Activated CD4-positive, alpha-beta T cell treated with anti-CD3 and anti-CD28 coated beads, Interleukin-2, amount 10 ng/mL, durations not matched to agents 7 days and 5 days (primary cell): ENCODE data around the gene NEMP2. TPM values are rescaled to one million over a fixed set of nuclear protein-coding genes. Genes with fewer than 3 reads are reported as not detected.

Source experiments
- CTCF ChIA-PET: fragments of 350-600 bp; sonication (Branson Sonifier 250); formaldehyde crosslinking; loops from one replicate; lab custom pipeline; 2021; ENCODE audit warnings: antibody characterized with exemption; lab: Charles Lee
- POLR2A ChIA-PET: fragments of 350-600 bp; sonication (Branson Sonifier 250); formaldehyde crosslinking; loops from one replicate; lab custom pipeline; 2021; ENCODE audit warnings: antibody characterized with exemption; lab: Charles Lee
- DNase-seq: peaks from one replicate; pipeline ENCODE4 v3.0.0-alpha.2; 2020
- H3K27ac Mint-ChIP-seq: one replicate; pipeline ENCODE4 v1.8.0; 2021; ENCODE audit warnings: mild to moderate bottlenecking, moderate library complexity, mixed read lengths
- H3K27me3 Mint-ChIP-seq: one replicate; pipeline ENCODE4 v1.8.0; 2021; ENCODE audit warnings: mixed read lengths
- H3K36me3 Mint-ChIP-seq: one replicate; pipeline ENCODE4 v1.8.0; 2021; ENCODE audit warnings: low read depth, mixed read lengths
- H3K4me1 Mint-ChIP-seq: one replicate; pipeline ENCODE4 v1.8.0; 2021; ENCODE audit warnings: mixed read lengths
- H3K4me3 Mint-ChIP-seq: one replicate; pipeline ENCODE4 v1.8.0; 2021; ENCODE audit warnings: mild to moderate bottlenecking, moderate library complexity, mixed read lengths
- H3K9me3 Mint-ChIP-seq: one replicate; pipeline ENCODE4 v1.8.0; 2021; ENCODE audit warnings: mixed read lengths
- total RNA-seq, 2 experiments: library from RNA; stranded (reverse); gene quantifications; one replicate each; pipeline ENCODE4 v1.2.3, GENCODE V29; 2021

NEMP2 gene
- total RNA-seq, 2 experiments from 2014 or later = 22.8 to 23.5 TPM

- H3K27me3 Mint-ChIP-seq = no peaks in the 10 kb centered on the region
- CTCF ChIA-PET = interaction anchor here (1.0 kb wide), 1 partner anchor 118 kb away, joined by 3 read pairs; no protein-coding TSS in a partner anchor
- no peak for DNase-seq
- peaks cover 10% of the 10 kb centered on the region for H3K9me3 Mint-ChIP-seq
- H3K36me3 Mint-ChIP-seq = peaks cover 31% of the 10 kb centered on the region
- POLR2A ChIA-PET = no interaction called here
- peak overlapping the region; percentile 100 for H3K27ac Mint-ChIP-seq
- H3K4me1 Mint-ChIP-seq = peaks cover 69% of the 10 kb centered on the region
- H3K4me3 Mint-ChIP-seq = peak overlapping the region; percentile 94
Observed at GRCh38 chr2:190532581-190532980, 1.9 kb downstream of the NEMP2 start.

GRCh38 chr2:190530248-190530900 is 4.1 kb downstream of the NEMP2 start:
- Mint-ChIP-seq H3K4me3 (no peak overlapping the region), H3K27me3 (no peaks in the 10 kb centered on the region), H3K9me3 (no peaks in the 10 kb centered on the region), H3K27ac (no peak overlapping the region), H3K4me1 (peaks cover 71% of the 10 kb centered on the region), H3K36me3 (peaks cover 25% of the 10 kb centered on the region)
- ChIA-PET POLR2A (no interaction called here), CTCF (interaction anchor here (1.0 to 1.3 kb wide), 3 partner anchors 10 to 710 kb away, joined by 3 to 4 read pairs (median 3); no protein-coding TSS in a partner anchor)
- DNase-seq = no peak

GRCh38 chr2:190529486-190530247 is 4.9 kb downstream of the NEMP2 start:
- peaks cover 29% of the 10 kb centered on the region for H3K36me3 Mint-ChIP-seq
- H3K27me3 Mint-ChIP-seq = no peaks in the 10 kb centered on the region
- peaks cover 73% of the 10 kb centered on the region for H3K4me1 Mint-ChIP-seq
- H3K9me3 Mint-ChIP-seq = no peaks in the 10 kb centered on the region
- no peak for DNase-seq
- peak overlapping the region; percentile 37 for H3K27ac Mint-ChIP-seq
- ChIA-PET CTCF (interaction anchor here (1.0 to 1.3 kb wide), 3 partner anchors 10 to 709 kb away, joined by 3 to 4 read pairs (median 3); no protein-coding TSS in a partner anchor), POLR2A (no interaction called here)
- H3K4me3 Mint-ChIP-seq = no peak overlapping the region

GRCh38 chr2:190528521-190529001 is 6.0 kb downstream of the NEMP2 start:
- peaks cover 33% of the 10 kb centered on the region for H3K36me3 Mint-ChIP-seq
- H3K9me3 Mint-ChIP-seq = no peaks in the 10 kb centered on the region
- no peak overlapping the region for H3K27ac Mint-ChIP-seq
- peaks cover 68% of the 10 kb centered on the region for H3K4me1 Mint-ChIP-seq
- CTCF ChIA-PET = no interaction called here
- POLR2A ChIA-PET = no interaction called here
- H3K27me3 Mint-ChIP-seq = no peaks in the 10 kb centered on the region
- DNase-seq = no peak
- H3K4me3 Mint-ChIP-seq = no peak overlapping the region

- H3K36me3 Mint-ChIP-seq = peaks cover 33% of the 10 kb centered on the region
- no peaks in the 10 kb centered on the region for H3K9me3 Mint-ChIP-seq
- POLR2A ChIA-PET = no interaction called here
- H3K27me3 Mint-ChIP-seq = no peaks in the 10 kb centered on the region
- DNase-seq = no peak
- no peak overlapping the region for H3K4me3 Mint-ChIP-seq
- CTCF ChIA-PET = no interaction called here
- no peak overlapping the region for H3K27ac Mint-ChIP-seq
- H3K4me1 Mint-ChIP-seq = peaks cover 62% of the 10 kb centered on the region
Observed at GRCh38 chr2:190527918-190528317, 6.6 kb downstream of the NEMP2 start.

- no peak overlapping the region for H3K27ac Mint-ChIP-seq
- peaks cover 55% of the 10 kb centered on the region for H3K4me1 Mint-ChIP-seq
- H3K36me3 Mint-ChIP-seq = peaks cover 40% of the 10 kb centered on the region
- H3K27me3 Mint-ChIP-seq = no peaks in the 10 kb centered on the region
- no peaks in the 10 kb centered on the region for H3K9me3 Mint-ChIP-seq
- DNase-seq = no peak
- CTCF ChIA-PET = no interaction called here
- POLR2A ChIA-PET = no interaction called here
- H3K4me3 Mint-ChIP-seq = no peak overlapping the region
Observed at GRCh38 chr2:190527214-190527613, 7.3 kb downstream of the NEMP2 start.

- no peak for DNase-seq
- no peaks in the 10 kb centered on the region for H3K27me3 Mint-ChIP-seq
- H3K36me3 Mint-ChIP-seq = peaks cover 43% of the 10 kb centered on the region
- ChIA-PET POLR2A (no interaction called here), CTCF (no interaction called here)
- peaks cover 54% of the 10 kb centered on the region for H3K4me1 Mint-ChIP-seq
- H3K4me3 Mint-ChIP-seq = no peak overlapping the region
- no peak overlapping the region for H3K27ac Mint-ChIP-seq
- no peaks in the 10 kb centered on the region for H3K9me3 Mint-ChIP-seq
Observed at GRCh38 chr2:190526105-190526750, 8.3 kb downstream of the NEMP2 start.

- ChIA-PET POLR2A (no interaction called here), CTCF (no interaction called here)
- Mint-ChIP-seq H3K9me3 (no peaks in the 10 kb centered on the region), H3K36me3 (peaks cover 55% of the 10 kb centered on the region), H3K27ac (no peak overlapping the region), H3K4me3 (no peak overlapping the region), H3K4me1 (peaks cover 54% of the 10 kb centered on the region), H3K27me3 (no peaks in the 10 kb centered on the region)
- DNase-seq = no peak
Observed at GRCh38 chr2:190524928-190525327, 9.6 kb downstream of the NEMP2 start.

GRCh38 chr2:190519975-190520767 is 14.4 kb downstream of the NEMP2 start:
- CTCF ChIA-PET = interaction anchor here (1.4 kb wide), 1 partner anchor 10 kb away, joined by 4 read pairs; no protein-coding TSS in a partner anchor
- Mint-ChIP-seq H3K27ac (peak overlapping the region; percentile 11), H3K36me3 (peaks cover 62% of the 10 kb centered on the region), H3K4me1 (peaks cover 47% of the 10 kb centered on the region), H3K4me3 (no peak overlapping the region), H3K27me3 (no peaks in the 10 kb centered on the region), H3K9me3 (no peaks in the 10 kb centered on the region)
- POLR2A ChIA-PET = no interaction called here
- DNase-seq = peak; percentile 21

GRCh38 chr2:190517468-190517867 is 17.1 kb downstream of the NEMP2 start:
- peaks cover 70% of the 10 kb centered on the region for H3K36me3 Mint-ChIP-seq
- POLR2A ChIA-PET = no interaction called here
- no peak for DNase-seq
- peaks cover 54% of the 10 kb centered on the region for H3K4me1 Mint-ChIP-seq
- H3K9me3 Mint-ChIP-seq = no peaks in the 10 kb centered on the region
- no peak overlapping the region for H3K27ac Mint-ChIP-seq
- H3K4me3 Mint-ChIP-seq = no peak overlapping the region
- no peaks in the 10 kb centered on the region for H3K27me3 Mint-ChIP-seq
- CTCF ChIA-PET = no interaction called here

GRCh38 chr2:190515687-190516086 is 18.8 kb downstream of the NEMP2 start:
- no peak for DNase-seq
- no peaks in the 10 kb centered on the region for H3K27me3 Mint-ChIP-seq
- peak overlapping the region; percentile 76 for H3K27ac Mint-ChIP-seq
- peaks cover 61% of the 10 kb centered on the region for H3K36me3 Mint-ChIP-seq
- peak overlapping the region; percentile 0 for H3K4me3 Mint-ChIP-seq
- no peaks in the 10 kb centered on the region for H3K9me3 Mint-ChIP-seq
- peaks cover 43% of the 10 kb centered on the region for H3K4me1 Mint-ChIP-seq
- CTCF ChIA-PET = interaction anchor here (0.6 kb wide), 1 partner anchor 734 kb away, joined by 3 read pairs; no protein-coding TSS in a partner anchor
- POLR2A ChIA-PET = no interaction called here

- H3K4me3 Mint-ChIP-seq = no peak overlapping the region
- POLR2A ChIA-PET = no interaction called here
- H3K36me3 Mint-ChIP-seq = peaks cover 60% of the 10 kb centered on the region
Observed at GRCh38 chr2:190514676-190515075, 19.8 kb downstream of the NEMP2 start.

More at GRCh38 chr2:190514676-190515075, 19.8 kb downstream of the NEMP2 start:
- peaks cover 33% of the 10 kb centered on the region for H3K4me1 Mint-ChIP-seq
- H3K27me3 Mint-ChIP-seq = no peaks in the 10 kb centered on the region
- H3K27ac Mint-ChIP-seq = no peak overlapping the region
- H3K9me3 Mint-ChIP-seq = no peaks in the 10 kb centered on the region
- no peak for DNase-seq
- CTCF ChIA-PET = interaction anchor here (0.7 to 1.3 kb wide), 3 partner anchors 9 to 20 kb away, joined by 3 read pairs; no protein-coding TSS in a partner anchor
